ENCODE measurements around the gene NSD1. TPM values are rescaled to one million over a fixed set of nuclear protein-coding genes. Genes with fewer than 3 reads are reported as not detected.

NSD1 gene
- total RNA-seq, 1 experiment from 2014 or later: 58.8 TPM

GRCh38 chr5:177302354-177303110, 169.0 kb downstream of the NSD1 start:
- CTCF ChIA-PET: interaction anchor here (2.2 kb wide), 1 partner anchor 8 kb away, joined by 17 read pairs; no protein-coding TSS in a partner anchor
- peak overlapping the region; percentile 13 for H3K27ac ChIP-seq (ENCODE audit: low read depth, low read length)
- no peaks in the 10 kb centered on the region for H3K9me3 ChIP-seq (ENCODE audit: control insufficient read depth in 1 of 2, insufficient read depth in 1 of 2, low read depth in 1 of 2, low read length in 2 of 2)
- peak overlapping the region; percentile 88 to 99 for H3K4me3 ChIP-seq (replicated peaks in 1 of 2; ENCODE audit: low read depth in 1 of 2, low read length in 2 of 2)
- RAD21 ChIA-PET (ENCODE audit: low non-redundant PET in 1 of 2, low total read pairs in 2 of 2, uncharacterized antibody in 2 of 2, unreplicated experiment in 2 of 2): no interaction called here
- POLR2A ChIA-PET: interaction anchor here (0.9 to 1.0 kb wide), 2 partner anchors 146 to 178 kb away, joined by 3 read pairs; no protein-coding TSS in a partner anchor
- peaks cover 28% of the 10 kb centered on the region for H3K79me2 ChIP-seq (ENCODE audit: insufficient read depth, low read length)
- DNase-seq (ENCODE audit: low read depth, low spot score) (no peak), ATAC-seq (no peak)
- intact Hi-C loops (cut with micrococcal nuclease): loop anchor here (5.0 to 10.0 kb wide), 2 partner anchors 200 to 648 kb away; no protein-coding TSS in a partner anchor
- peak overlapping the region; percentile 99 for H3K9ac ChIP-seq (ENCODE audit: low read length)
- peaks cover 8% of the 10 kb centered on the region; the same call in 1 of the 2 replicates for H4K20me1 ChIP-seq (ENCODE audit: insufficient read depth)
- BruUV-seq (replicated peaks): no TSS peak
- H3K27me3 ChIP-seq (ENCODE audit: insufficient read depth, low read length): no peaks in the 10 kb centered on the region
- no peaks in the 10 kb centered on the region for H3K9me2 ChIP-seq (ENCODE audit: insufficient read depth)
- H3K4me1 ChIP-seq (ENCODE audit: control insufficient read depth in 1 of 2, insufficient read depth in 2 of 2, low read length in 2 of 2): peaks cover 19 to 63% of the 10 kb centered on the region in 2 experiments
- no peak overlapping the region for H2AFZ ChIP-seq (ENCODE audit: low read depth, low read length, poor library complexity, severe bottlenecking)
- peaks cover 8 to 14% of the 10 kb centered on the region in 2 experiments; a peak in 2 of 4 replicates for H3K36me3 ChIP-seq (ENCODE audit: control insufficient read depth in 1 of 2, insufficient read depth in 2 of 2, low read length in 2 of 2)
- TF ChIP-seq CEBPB (IDR thresholded peaks at IDR 0.05; ENCODE audit: low read depth) (no peak), POLR2AphosphoS5 (IDR thresholded peaks at IDR 0.05; ENCODE audit: low read depth, low read length) (0 out of 2 replicates have a peak, but pooled peaks have one; percentile 9)
- H3K4me2 ChIP-seq (ENCODE audit: low read length): peak overlapping the region; percentile 92

DNA sequence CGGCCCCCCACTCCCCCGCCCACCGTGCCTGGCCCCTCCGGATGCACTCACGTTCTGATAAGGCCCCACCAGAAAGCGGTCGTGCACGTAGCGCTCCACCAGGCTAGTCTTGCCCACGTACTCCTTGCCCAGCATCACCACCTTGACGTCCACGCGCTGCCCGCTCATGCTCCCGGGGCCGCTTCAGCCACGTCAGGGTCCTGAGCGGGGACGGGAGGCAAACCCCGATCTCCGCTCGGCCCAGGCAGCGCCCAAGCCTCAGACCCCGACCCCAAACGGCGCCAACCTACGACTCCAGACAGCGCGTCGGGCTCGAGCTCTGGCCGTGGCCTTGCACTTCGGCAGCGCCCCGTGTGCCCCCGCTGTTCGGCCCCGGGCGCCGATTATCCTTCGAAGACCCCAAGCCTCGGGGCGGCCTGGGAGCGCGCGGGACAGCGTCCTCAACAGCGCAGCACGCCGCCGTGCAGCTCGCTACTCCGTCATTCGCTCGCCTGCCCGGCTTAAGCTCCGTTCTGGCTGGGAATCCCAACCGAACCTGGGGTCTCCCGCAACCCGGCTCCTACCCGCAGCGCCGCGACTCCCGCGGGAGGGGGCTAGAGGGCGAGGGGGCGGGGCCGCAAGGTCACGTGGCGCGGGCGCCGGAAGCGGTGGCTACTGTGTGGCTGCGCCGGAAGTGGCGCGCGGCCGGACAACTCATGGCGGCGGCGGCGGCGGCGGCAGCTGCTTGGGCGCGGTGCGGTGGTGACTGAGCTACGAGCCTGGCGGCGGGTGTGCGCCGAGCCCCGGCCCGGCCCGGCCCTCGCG, 169.8 kb downstream of the NSD1 start, which contains the start of the genes PRELID1 and RAB24:
PRELID1 (plus strand) TSS at position 679 of the 804 bp plus-strand sequence. CDS start 187 bp downstream, outside the sequence.
RAB24 (minus strand) TSS at position 599 of the 804 bp plus-strand sequence; CDS start at position 168, 431 bp downstream.
- DNase-seq (ENCODE audit: low read depth, low spot score) (no peak), ATAC-seq (peak; percentile 58)
- Histone ChIP-seq H3K9me3 (ENCODE audit: control insufficient read depth in 1 of 2, insufficient read depth in 1 of 2, low read depth in 1 of 2, low read length in 2 of 2) (no peaks in the 10 kb centered on the region), H3K27ac (ENCODE audit: low read depth, low read length) (peak within 1 kb of the TSS; percentile 72), H3K36me3 (ENCODE audit: control insufficient read depth in 1 of 2, insufficient read depth in 2 of 2, low read length in 2 of 2) (peaks cover 8 to 14% of the 10 kb centered on the region in 2 experiments; a peak in 2 of 4 replicates), H3K79me2 (ENCODE audit: insufficient read depth, low read length) (peaks cover 28% of the 10 kb centered on the region), H3K4me3 (replicated peaks in 1 of 2; ENCODE audit: low read depth in 1 of 2, low read length in 2 of 2) (peak within 1 kb of the TSS; percentile 88 to 99), H3K27me3 (ENCODE audit: insufficient read depth, low read length) (no peaks in the 10 kb centered on the region), H3K9ac (ENCODE audit: low read length) (peak within 1 kb of the TSS; percentile 99), H2AFZ (ENCODE audit: low read depth, low read length, poor library complexity, severe bottlenecking) (no peak within 1 kb of the TSS), H3K9me2 (ENCODE audit: insufficient read depth) (no peaks in the 10 kb centered on the region), H3K4me1 (ENCODE audit: control insufficient read depth in 1 of 2, insufficient read depth in 2 of 2, low read length in 2 of 2) (peaks cover 19 to 63% of the 10 kb centered on the region in 2 experiments), H3K4me2 (ENCODE audit: low read length) (peak within 1 kb of the TSS; percentile 92), H4K20me1 (ENCODE audit: insufficient read depth) (peaks cover 8% of the 10 kb centered on the region; the same call in 1 of the 2 replicates)
- TF ChIP-seq, protein P1, sequence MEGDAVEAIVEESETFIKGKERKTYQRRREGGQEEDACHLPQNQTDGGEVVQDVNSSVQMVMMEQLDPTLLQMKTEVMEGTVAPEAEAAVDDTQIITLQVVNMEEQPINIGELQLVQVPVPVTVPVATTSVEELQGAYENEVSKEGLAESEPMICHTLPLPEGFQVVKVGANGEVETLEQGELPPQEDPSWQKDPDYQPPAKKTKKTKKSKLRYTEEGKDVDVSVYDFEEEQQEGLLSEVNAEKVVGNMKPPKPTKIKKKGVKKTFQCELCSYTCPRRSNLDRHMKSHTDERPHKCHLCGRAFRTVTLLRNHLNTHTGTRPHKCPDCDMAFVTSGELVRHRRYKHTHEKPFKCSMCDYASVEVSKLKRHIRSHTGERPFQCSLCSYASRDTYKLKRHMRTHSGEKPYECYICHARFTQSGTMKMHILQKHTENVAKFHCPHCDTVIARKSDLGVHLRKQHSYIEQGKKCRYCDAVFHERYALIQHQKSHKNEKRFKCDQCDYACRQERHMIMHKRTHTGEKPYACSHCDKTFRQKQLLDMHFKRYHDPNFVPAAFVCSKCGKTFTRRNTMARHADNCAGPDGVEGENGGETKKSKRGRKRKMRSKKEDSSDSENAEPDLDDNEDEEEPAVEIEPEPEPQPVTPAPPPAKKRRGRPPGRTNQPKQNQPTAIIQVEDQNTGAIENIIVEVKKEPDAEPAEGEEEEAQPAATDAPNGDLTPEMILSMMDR (IDR thresholded peaks at IDR 0.05 in 2 of 3, conservative IDR thresholded peaks at IDR 0.05 in 1 of 3; ENCODE audit: borderline replicate concordance in 1 of 3, insufficient read depth in 1 of 3, low read depth in 2 of 3, low read length in 2 of 3): peak in 2 of 3 experiments; percentile 33 to 36; a peak in 3 of 6 replicates
- peak; percentile 85 for TF ChIP-seq YY1 (IDR thresholded peaks at IDR 0.05; ENCODE audit: extremely low read depth, insufficient replicate concordance, low read depth, low read length)
- no peak for TF ChIP-seq SIN3A (IDR thresholded peaks at IDR 0.05; ENCODE audit: low read depth)
- TF ChIP-seq POLR2A (IDR thresholded peaks at IDR 0.05; ENCODE audit: borderline replicate concordance, extremely low read depth, insufficient read depth, insufficient read length): peak; percentile 69
- peak; percentile 63 for TF ChIP-seq POLR2AphosphoS5 (IDR thresholded peaks at IDR 0.05; ENCODE audit: low read depth, low read length)
- TF ChIP-seq FOSL1 (IDR thresholded peaks at IDR 0.05; ENCODE audit: low read depth): no peak
- ChIA-PET RAD21 (ENCODE audit: low non-redundant PET in 1 of 2, low total read pairs in 2 of 2, uncharacterized antibody in 2 of 2, unreplicated experiment in 2 of 2) (no interaction called here), POLR2A (no interaction called here), CTCF (no interaction called here)
- intact Hi-C loops (cut with micrococcal nuclease): loop anchor here (5.0 to 10.0 kb wide), 2 partner anchors 199 to 649 kb away; no protein-coding TSS in a partner anchor
- TSS peak; percentile 49 for BruUV-seq (replicated peaks)

Data from HCT116 (cell line).